ENCODE results near the gene OSBPL10. TPM values are rescaled to one million over a fixed set of nuclear protein-coding genes. Genes with fewer than 3 reads are reported as not detected.

OSBPL10 gene
- total and polyA plus RNA-seq, 2 experiments from 2014 or later, result 2.4 to 8.1 TPM

- no peak for TF ChIP-seq EZH2phosphoT487 (IDR thresholded peaks at IDR 0.05; ENCODE audit: insufficient read depth, low read depth)
- no peak for TF ChIP-seq EZH2 (IDR thresholded peaks at IDR 0.05; ENCODE audit: insufficient read depth, poor library complexity, severe bottlenecking)
- in situ Hi-C loops (cut with MboI), result no loop called here
- no peaks in the 10 kb centered on the region for H3K4me1 ChIP-seq (ENCODE audit: insufficient read depth)
- H3K4me2 ChIP-seq (ENCODE audit: unreplicated experiment), result no peak overlapping the region
- H3K27me3 ChIP-seq (replicated peaks; ENCODE audit: insufficient read depth), result 0 out of 2 replicates have a peak, but pooled peaks cover 4% of the 10 kb centered on the region
- H3K27ac ChIP-seq, result no peak overlapping the region
- DNase-seq, result no peak
- 96 to 97% methylated on average over 4 of the region's 4 CpGs for WGBS, 2 experiments (ENCODE audit: low coverage in 1 of 2, low lambda C conversion rate in 2 of 2, missing lambda C conversion rate in 2 of 2)
- H3K9ac ChIP-seq, result no peak overlapping the region
- no peak overlapping the region for H3K4me3 ChIP-seq
- no peak overlapping the region for H2AFZ ChIP-seq
- H3F3A ChIP-seq (ENCODE audit: insufficient read depth), result 0 out of 2 replicates have a peak, but pooled peaks cover 6% of the 10 kb centered on the region
- no peaks in the 10 kb centered on the region for H3K9me2 ChIP-seq (ENCODE audit: insufficient read depth)
- no peaks in the 10 kb centered on the region for H4K20me1 ChIP-seq (ENCODE audit: insufficient read depth)
- H3K36me3 ChIP-seq (ENCODE audit: low read depth), result no peaks in the 10 kb centered on the region
- no peaks in the 10 kb centered on the region for H3K79me2 ChIP-seq (ENCODE audit: insufficient read depth)
- no peaks in the 10 kb centered on the region for H3K9me3 ChIP-seq (ENCODE audit: low read depth)
Measured at GRCh38 chr3:31978553-31978952, 2.5 kb downstream of the OSBPL10 start.

- Histone ChIP-seq H3K9me3 (ENCODE audit: low read depth) (no peaks in the 10 kb centered on the region), H4K20me1 (ENCODE audit: insufficient read depth) (no peaks in the 10 kb centered on the region), H3K27me3 (replicated peaks; ENCODE audit: insufficient read depth) (0 out of 2 replicates have a peak, but pooled peaks cover 4% of the 10 kb centered on the region), H3K4me2 (ENCODE audit: unreplicated experiment) (no peak overlapping the region), H3K9ac (no peak overlapping the region), H3F3A (ENCODE audit: insufficient read depth) (0 out of 2 replicates have a peak, but pooled peaks cover 6% of the 10 kb centered on the region), H3K4me1 (ENCODE audit: insufficient read depth) (no peaks in the 10 kb centered on the region), H3K36me3 (ENCODE audit: low read depth) (no peaks in the 10 kb centered on the region), H3K79me2 (ENCODE audit: insufficient read depth) (no peaks in the 10 kb centered on the region), H3K27ac (no peak overlapping the region), H2AFZ (no peak overlapping the region), H3K9me2 (ENCODE audit: insufficient read depth) (no peaks in the 10 kb centered on the region), H3K4me3 (no peak overlapping the region)
- in situ Hi-C loops (cut with MboI), result no loop called here
- 78 to 88% methylated on average over 2 of the region's 2 CpGs for WGBS, 2 experiments (ENCODE audit: low coverage in 1 of 2, low lambda C conversion rate in 2 of 2, missing lambda C conversion rate in 2 of 2)
- no peak for DNase-seq
- TF ChIP-seq EZH2phosphoT487 (IDR thresholded peaks at IDR 0.05; ENCODE audit: insufficient read depth, low read depth) (no peak), EZH2 (IDR thresholded peaks at IDR 0.05; ENCODE audit: insufficient read depth, poor library complexity, severe bottlenecking) (no peak)
Measured at GRCh38 chr3:31977736-31978135, 3.3 kb downstream of the OSBPL10 start.

- no peaks in the 10 kb centered on the region for H3F3A ChIP-seq (ENCODE audit: insufficient read depth)
- in situ Hi-C loops (cut with MboI), result no loop called here
- H3K9ac ChIP-seq, result no peak overlapping the region
- TF ChIP-seq EZH2 (IDR thresholded peaks at IDR 0.05; ENCODE audit: insufficient read depth, poor library complexity, severe bottlenecking), result no peak
- TF ChIP-seq EZH2phosphoT487 (IDR thresholded peaks at IDR 0.05; ENCODE audit: insufficient read depth, low read depth), result no peak
- no peaks in the 10 kb centered on the region for H3K4me1 ChIP-seq (ENCODE audit: insufficient read depth)
- H3K27me3 ChIP-seq (replicated peaks; ENCODE audit: insufficient read depth), result 0 out of 2 replicates have a peak, but pooled peaks cover 4% of the 10 kb centered on the region
- H2AFZ ChIP-seq, result no peak overlapping the region
- no peaks in the 10 kb centered on the region for H3K79me2 ChIP-seq (ENCODE audit: insufficient read depth)
- no peaks in the 10 kb centered on the region for H4K20me1 ChIP-seq (ENCODE audit: insufficient read depth)
- no peak for DNase-seq
- no peaks in the 10 kb centered on the region for H3K36me3 ChIP-seq (ENCODE audit: low read depth)
- 78 to 84% methylated on average over 2 of the region's 2 CpGs for WGBS, 2 experiments (ENCODE audit: low coverage in 1 of 2, low lambda C conversion rate in 2 of 2, missing lambda C conversion rate in 2 of 2)
- no peaks in the 10 kb centered on the region for H3K9me3 ChIP-seq (ENCODE audit: low read depth)
- H3K4me3 ChIP-seq, result no peak overlapping the region
- no peak overlapping the region for H3K4me2 ChIP-seq (ENCODE audit: unreplicated experiment)
- H3K9me2 ChIP-seq (ENCODE audit: insufficient read depth), result no peaks in the 10 kb centered on the region
- no peak overlapping the region for H3K27ac ChIP-seq
Measured at GRCh38 chr3:31976302-31976701, 4.8 kb downstream of the OSBPL10 start.

GRCh38 chr3:31974964-31975363 lies 6.1 kb downstream of the OSBPL10 start:
- Histone ChIP-seq H4K20me1 (ENCODE audit: insufficient read depth) (no peaks in the 10 kb centered on the region), H3K4me2 (ENCODE audit: unreplicated experiment) (no peak overlapping the region), H3K4me1 (ENCODE audit: insufficient read depth) (no peaks in the 10 kb centered on the region), H2AFZ (no peak overlapping the region), H3K9me3 (ENCODE audit: low read depth) (no peaks in the 10 kb centered on the region), H3K27me3 (replicated peaks; ENCODE audit: insufficient read depth) (0 out of 2 replicates have a peak, but pooled peaks cover 4% of the 10 kb centered on the region), H3K79me2 (ENCODE audit: insufficient read depth) (no peaks in the 10 kb centered on the region), H3K36me3 (ENCODE audit: low read depth) (no peaks in the 10 kb centered on the region), H3K9me2 (ENCODE audit: insufficient read depth) (no peaks in the 10 kb centered on the region), H3K9ac (no peak overlapping the region), H3K4me3 (no peak overlapping the region), H3F3A (ENCODE audit: insufficient read depth) (no peaks in the 10 kb centered on the region), H3K27ac (no peak overlapping the region)
- 93 to 94% methylated on average over 5 of the region's 5 CpGs for WGBS, 2 experiments (ENCODE audit: low coverage in 1 of 2, low lambda C conversion rate in 2 of 2, missing lambda C conversion rate in 2 of 2)
- in situ Hi-C loops (cut with MboI), result no loop called here
- TF ChIP-seq EZH2 (IDR thresholded peaks at IDR 0.05; ENCODE audit: insufficient read depth, poor library complexity, severe bottlenecking) (no peak), EZH2phosphoT487 (IDR thresholded peaks at IDR 0.05; ENCODE audit: insufficient read depth, low read depth) (no peak)
- no peak for DNase-seq

- no peak for TF ChIP-seq EZH2phosphoT487 (IDR thresholded peaks at IDR 0.05; ENCODE audit: insufficient read depth, low read depth)
- TF ChIP-seq EZH2 (IDR thresholded peaks at IDR 0.05; ENCODE audit: insufficient read depth, poor library complexity, severe bottlenecking), result no peak
- 87 to 88% methylated on average over 5 of the region's 5 CpGs for WGBS, 2 experiments (ENCODE audit: low coverage in 1 of 2, low lambda C conversion rate in 2 of 2, missing lambda C conversion rate in 2 of 2)
- no peaks in the 10 kb centered on the region for H3F3A ChIP-seq (ENCODE audit: insufficient read depth)
- no peak overlapping the region for H3K27ac ChIP-seq
- no peak overlapping the region for H2AFZ ChIP-seq
- H4K20me1 ChIP-seq (ENCODE audit: insufficient read depth), result no peaks in the 10 kb centered on the region
- H3K9me3 ChIP-seq (ENCODE audit: low read depth), result no peaks in the 10 kb centered on the region
- 0 out of 2 replicates have a peak, but pooled peaks cover 4% of the 10 kb centered on the region for H3K27me3 ChIP-seq (replicated peaks; ENCODE audit: insufficient read depth)
- no peaks in the 10 kb centered on the region for H3K9me2 ChIP-seq (ENCODE audit: insufficient read depth)
- H3K36me3 ChIP-seq (ENCODE audit: low read depth), result no peaks in the 10 kb centered on the region
- DNase-seq, result no peak
- peaks cover 4% of the 10 kb centered on the region for H3K4me1 ChIP-seq (ENCODE audit: insufficient read depth)
- no peak overlapping the region for H3K9ac ChIP-seq
- no peaks in the 10 kb centered on the region for H3K79me2 ChIP-seq (ENCODE audit: insufficient read depth)
- in situ Hi-C loops (cut with MboI), result no loop called here
- H3K4me3 ChIP-seq, result no peak overlapping the region
- H3K4me2 ChIP-seq (ENCODE audit: unreplicated experiment), result no peak overlapping the region
Measured at GRCh38 chr3:31974471-31974870, 6.6 kb downstream of the OSBPL10 start.

Data from GM23248 (cell line).